GM19023 (cell line): ENCODE results near the gene CHRNA4.
"Not testable (repeated sequence)": the region's sequence is repeated elsewhere in the genome, so short reads cannot be mapped to it uniquely, and the experiment has no call there.

ENCODE experiments used
- ATAC-seq: cut with Tn5 transposase; IDR thresholded peaks from one replicate; pipeline ENCODE4 v1.9.1; 2021; ENCODE audit warnings: mild to moderate bottlenecking, moderate library complexity; ENCODE audit not compliant: unreplicated experiment

CHRNA4 gene

DNA sequence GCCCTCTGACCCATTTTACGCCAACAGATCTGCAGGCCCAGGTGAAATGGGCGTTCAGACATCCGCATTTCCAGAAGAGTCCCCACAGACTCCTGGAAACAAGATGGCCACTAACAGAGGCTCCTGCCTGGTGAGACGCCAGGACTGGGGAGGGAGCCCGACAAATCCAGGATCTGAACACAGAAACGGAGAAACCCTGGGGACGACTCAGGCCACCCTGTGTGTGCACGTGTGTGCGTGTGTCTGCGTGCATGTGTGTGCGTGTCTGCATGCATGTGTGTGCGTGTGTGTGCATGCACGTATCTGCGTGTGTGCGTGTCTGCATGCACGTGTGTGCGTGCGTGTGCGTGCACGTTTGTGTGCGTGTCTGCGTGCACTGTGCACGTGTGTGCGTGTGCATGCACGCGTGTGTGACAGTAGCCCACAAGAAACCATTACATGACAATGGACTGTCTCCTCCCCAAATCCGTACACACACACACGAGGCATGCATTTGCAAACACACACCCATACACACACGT, 24.9 kb downstream of the CHRNA4 start:
- no peak for ATAC-seq

DNA sequence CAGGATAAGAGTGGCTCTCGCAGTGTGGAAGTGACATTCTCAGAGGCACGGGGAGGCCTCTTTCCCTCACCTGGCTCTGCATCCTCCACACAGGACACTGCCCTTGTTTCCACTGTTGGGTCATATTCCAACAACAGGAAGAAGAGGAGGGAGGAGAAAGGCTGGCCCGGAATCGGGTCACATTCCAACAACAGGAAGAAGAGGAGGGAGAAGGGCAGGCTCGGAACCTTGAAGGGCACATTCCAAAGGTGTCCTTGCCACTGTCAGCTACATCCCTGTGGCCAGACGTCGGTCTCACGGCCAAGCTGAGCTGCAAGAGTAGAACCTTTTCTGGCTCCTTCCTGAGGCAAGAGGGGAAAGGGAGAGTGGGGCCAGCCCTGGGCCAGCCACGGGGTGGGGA, 25.4 kb downstream of the CHRNA4 start:
- no peak for ATAC-seq

DNA sequence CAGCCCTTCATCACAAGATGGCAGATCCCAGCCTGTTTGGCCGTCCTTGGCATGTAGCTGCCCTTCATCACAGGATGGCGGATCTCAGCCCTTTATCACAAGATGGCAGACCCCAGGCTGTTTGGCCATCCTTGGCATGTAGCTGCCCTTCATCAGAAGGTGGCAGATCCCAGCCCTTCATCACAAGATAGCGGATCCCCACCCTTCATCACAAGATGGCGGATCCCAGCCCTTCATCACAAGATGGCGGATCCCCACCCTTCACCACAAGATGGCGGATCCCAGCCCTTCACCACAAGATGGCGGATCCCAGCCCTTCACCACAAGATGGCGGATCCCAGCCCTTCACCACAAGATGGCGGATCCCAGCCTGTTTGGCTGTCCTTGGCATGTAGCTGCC, 26.1 kb downstream of the CHRNA4 start:
- not testable (repeated sequence) for ATAC-seq

DNA sequence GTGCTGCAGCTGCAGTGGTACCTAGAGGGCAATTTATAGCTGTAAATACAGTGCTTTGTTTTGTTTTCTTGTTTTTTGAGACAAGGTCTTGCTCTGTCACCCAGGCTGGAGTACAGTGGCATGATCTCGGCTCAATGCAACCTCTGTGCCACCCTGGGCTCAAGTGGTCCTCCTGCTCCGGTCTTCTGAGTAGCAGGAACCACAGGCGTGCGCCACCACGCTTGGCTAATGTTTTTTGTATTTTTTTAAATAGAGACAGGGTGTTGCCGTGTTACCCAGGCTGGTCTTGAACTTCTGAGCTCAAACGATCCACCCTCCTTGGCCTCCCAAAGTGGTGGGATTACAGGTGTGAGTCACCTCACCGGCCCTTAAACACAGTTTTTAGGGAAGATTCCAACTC, 26.8 kb downstream of the CHRNA4 start:
- ATAC-seq = no peak

DNA sequence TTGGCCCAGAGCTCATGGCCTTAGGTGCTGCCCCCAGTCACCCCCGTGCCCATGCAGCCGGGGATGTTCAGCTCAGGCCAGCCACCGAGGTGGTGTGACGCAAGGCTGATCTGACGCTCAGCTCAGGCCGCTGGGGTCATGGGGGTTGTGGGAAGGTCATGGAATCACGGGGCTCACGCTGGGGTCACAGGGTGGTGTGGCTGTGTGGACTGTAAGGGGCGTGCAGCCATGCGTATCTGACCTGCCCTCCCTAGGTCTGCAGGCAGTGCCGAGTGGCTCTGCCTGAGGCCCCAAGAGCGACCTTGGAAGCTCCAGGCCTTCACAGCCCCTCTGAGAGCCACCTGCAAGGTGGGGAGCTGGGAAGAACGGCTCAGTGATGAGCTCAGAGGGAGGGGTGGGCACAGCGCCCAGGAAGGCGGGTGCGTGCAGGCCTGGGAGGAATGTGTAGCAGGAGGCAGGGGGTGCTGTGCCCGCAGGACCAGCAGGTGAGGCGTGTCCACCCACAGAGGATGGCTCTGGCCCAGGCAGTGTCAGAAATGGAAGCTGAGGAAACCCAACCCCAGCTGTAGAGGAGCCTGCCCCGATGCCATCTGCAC, 27.8 kb downstream of the CHRNA4 start:
- no peak for ATAC-seq

DNA sequence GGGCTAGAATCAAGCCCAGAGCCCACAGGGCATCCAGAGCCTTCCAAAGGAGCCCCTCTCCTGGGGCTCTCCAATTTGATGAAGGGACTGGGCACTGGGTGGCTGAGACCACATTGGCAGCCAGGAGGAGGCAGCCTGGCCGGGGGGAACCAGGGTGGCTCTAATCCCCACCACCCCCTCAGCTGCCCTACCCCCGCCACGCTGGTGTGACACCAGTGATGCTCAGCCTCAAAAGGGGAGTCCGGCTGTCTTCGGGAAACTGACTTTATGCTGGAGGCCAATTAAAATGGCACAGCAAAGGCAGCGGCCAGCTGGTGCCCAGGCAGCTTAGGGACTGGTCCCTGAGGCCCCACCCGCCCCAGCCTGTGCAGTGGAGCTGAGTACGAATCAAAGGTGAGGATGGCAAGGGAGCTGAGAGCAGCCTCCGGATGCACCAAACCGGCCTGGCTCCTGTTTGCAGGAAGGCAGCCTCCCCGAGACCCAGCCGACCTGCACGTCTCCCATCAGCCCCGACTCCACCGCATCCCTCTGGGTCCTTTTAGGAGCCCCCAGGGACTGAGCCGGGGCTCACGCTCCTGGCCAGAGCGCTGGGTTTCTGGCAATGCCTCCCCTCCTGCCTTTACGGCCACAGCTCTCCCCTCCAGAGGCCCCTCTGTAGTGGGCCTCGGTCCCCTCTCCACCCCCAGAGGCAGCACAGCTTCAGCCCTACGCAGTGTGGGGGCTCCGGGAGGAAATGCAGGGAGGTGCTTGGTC, 28.5 kb downstream of the CHRNA4 start:
- no peak for ATAC-seq

DNA sequence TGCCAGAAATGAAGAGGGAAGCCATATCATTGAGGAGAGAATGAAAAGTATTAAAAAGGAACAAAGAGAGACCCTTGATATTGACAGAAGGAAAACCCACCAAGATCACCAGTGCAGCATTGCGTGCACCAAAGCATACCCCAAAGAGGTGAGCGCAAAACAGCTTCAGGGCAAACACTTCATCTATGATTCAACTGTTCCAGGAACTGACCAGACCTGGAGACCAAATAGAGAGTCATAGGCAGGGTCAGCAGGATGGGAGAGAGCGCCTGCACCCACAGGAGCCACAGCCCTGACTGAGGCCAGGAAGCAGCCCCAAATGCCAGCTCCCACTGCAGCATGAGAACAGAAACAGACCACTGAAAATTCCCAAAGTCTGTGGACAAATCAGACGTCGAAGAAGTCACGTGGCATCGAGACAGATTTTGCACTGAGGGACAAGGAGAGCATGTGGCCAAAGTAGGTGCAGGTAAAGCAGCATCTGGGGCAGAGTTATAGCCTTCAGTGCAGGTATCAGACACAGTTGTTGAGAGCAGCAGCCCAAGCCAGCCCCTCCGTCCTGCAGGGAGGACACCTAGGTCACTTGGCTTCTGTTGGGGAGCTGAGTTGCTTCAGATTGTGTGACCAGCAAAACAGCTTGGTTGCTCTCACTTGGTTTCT, 29.3 kb downstream of the CHRNA4 start:
- no peak for ATAC-seq

DNA sequence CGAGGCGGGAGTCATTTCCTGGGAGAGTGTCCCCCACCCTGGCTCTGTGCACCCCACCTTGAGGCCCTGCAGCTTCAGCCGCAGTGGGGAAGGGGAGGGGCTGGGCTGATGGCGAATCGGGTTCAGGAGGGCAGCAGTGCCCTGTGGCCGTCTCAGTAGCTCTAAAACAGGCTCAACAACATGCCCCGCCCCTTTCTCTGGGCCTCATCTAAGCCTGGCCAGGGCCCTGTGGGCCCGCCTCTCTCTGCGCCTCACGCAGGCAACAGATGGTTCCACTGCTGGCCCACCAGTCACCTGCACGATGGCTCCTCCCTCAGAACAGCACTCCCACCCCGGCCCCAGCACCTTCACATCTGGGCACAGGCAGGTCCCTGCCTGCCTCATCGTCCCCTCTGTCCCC, 30.2 kb downstream of the CHRNA4 start:
- no peak for ATAC-seq

DNA sequence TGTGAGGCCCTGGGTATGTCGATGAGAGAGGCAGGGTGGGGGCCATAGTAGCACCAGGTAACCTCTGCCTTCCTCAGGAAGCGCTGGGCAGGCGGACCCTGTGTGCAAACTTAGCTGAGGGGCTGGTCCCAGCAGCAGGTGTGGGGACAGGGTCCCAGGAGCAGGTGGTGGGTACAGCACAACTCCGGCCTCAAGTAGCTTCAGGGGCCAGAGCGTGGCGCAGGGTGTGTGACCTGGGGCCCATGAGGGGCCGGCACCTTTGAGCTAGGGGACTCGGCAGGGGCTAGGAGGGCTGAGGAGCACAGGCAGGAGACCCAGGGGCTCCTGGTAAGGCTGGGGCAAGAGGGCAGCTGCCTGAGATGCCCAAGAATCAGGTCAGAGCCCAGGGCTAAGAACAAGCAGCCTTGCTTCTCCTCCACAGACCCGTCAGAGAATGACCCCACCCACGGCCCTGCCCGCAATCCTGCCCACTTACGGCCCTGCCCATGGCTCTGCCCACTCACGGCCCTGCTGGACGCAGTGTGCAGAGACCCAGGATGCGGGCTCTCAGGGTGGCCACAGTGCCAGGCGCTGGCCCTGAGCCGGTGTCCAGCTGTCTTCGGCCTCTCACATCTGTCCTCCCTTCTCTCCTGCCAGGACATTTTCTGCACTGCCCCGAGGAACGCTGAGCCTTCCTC, 30.9 kb downstream of the CHRNA4 start:
- no peak for ATAC-seq

DNA sequence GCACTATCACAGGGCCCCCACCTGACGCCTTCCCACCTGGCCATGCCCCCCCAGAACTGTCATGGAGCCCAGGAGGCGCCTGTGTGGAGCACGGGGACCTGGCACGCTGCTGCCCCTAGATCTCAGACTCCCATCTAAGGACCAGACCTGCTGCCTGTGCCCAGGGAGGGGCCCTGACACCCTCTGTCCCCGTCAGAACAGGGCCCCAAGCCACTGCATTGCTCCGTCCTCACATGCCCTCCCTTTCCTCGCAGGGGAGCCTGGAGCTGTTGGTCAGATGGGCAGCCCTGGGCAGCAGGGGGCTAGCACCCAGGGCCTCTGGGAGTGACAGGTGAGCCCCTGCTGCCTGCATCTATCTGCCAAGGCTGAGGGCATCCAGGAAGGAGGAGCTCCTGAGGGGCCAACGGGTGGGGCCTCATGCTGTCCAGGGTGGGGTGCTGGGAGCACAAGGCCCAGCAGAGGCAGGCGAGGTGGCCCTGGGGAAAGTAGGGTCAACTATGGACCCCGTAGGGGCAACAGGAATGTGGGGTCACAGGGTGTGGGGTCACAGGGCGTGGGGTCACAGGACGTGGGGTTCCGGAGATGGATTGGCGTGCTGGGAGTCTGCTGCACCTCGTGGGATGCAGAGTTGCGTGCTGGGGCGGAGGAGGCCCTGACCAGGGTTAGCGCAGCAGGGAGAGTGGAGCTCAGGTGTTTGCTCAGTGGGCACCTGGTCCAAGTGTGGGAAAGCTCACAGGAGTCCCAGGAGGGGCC, 31.6 kb downstream of the CHRNA4 start:
- ATAC-seq = no peak

DNA sequence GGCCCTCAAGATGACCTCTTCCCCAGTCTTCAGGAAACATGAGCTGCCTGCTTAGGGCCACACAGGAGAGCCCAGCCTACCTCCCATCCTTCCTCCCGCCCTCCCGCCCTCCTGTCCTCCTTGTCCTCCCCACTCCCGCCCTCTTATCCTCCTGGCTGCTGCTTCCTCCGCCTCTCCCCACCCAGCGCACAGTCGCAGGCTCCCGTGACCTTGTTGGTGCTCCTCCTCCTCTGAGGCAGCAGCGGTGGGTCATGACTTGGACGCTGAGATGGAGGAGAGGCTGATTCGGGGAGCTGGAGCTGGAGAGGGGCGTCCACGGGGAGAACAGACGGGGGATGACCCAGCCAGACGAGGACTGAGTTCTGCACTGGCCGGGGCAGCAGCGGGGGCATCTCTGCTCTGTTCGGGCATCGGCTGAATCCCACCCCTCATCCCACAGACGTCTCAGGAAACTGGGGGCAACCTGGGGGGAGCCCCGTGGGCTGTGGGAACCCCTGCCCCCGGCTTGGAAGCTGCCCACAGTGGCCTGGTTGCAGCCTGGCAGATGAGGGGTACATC, 32.4 kb downstream of the CHRNA4 start:
- ATAC-seq = no peak

DNA sequence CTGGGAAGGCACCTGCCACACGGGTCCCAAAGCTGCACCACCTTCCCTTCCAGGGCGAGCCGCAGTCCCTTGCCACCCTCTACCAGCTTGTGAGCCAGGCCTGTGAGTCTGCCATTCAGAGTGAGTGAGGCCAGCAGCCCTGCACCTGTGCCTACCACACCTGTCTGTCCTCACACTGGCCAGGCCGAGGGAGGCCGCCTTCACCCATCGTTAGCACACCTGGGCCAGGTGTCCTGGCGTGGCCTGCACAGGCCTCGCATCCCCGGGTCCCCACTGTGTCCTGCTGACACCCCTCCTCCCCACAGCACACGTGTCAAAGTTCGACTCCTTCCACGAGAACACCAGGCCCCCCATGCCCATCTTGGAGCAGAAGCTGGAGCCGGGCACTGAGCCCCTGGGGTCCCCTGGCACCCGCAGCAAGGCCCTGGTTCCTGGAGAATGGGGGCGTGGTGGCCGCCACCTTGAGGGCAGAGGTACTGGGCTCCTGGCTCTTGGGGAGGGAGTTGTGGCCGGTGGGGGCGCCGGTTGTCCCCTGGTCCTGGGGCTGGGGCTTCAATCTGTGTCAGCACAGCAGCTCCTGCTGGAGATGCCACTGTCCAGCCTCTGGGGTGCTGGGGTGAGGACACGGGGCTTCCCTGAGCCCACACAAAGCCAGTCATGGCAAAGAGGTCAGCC, 33.0 kb downstream of the CHRNA4 start:
- ATAC-seq = no peak

DNA sequence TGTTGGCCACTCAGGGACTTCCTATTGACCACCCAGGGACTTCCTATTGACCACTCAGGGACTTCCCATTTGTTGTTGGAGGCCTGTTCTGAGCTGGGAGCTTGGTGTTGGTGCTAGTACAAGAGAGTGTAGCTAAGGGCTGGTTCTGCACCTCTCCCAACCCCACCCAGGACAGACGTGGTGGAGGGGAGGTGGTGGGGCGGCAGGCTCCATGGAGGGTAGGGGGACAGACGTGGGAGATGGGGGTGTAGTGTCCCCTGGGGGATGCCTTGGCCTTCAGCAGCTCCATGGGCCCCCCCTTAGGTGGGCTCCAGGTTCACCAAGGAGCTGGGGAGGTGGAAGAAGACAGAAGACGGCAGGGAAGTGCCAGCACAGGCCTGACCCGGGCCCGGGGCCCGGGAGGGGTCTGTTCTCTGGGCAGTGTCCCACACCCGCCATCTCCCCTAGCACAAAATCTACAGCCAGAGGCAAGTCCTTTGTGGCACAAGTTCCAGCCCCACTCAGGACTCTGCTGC, 33.9 kb downstream of the CHRNA4 start:
- ATAC-seq = no peak

DNA sequence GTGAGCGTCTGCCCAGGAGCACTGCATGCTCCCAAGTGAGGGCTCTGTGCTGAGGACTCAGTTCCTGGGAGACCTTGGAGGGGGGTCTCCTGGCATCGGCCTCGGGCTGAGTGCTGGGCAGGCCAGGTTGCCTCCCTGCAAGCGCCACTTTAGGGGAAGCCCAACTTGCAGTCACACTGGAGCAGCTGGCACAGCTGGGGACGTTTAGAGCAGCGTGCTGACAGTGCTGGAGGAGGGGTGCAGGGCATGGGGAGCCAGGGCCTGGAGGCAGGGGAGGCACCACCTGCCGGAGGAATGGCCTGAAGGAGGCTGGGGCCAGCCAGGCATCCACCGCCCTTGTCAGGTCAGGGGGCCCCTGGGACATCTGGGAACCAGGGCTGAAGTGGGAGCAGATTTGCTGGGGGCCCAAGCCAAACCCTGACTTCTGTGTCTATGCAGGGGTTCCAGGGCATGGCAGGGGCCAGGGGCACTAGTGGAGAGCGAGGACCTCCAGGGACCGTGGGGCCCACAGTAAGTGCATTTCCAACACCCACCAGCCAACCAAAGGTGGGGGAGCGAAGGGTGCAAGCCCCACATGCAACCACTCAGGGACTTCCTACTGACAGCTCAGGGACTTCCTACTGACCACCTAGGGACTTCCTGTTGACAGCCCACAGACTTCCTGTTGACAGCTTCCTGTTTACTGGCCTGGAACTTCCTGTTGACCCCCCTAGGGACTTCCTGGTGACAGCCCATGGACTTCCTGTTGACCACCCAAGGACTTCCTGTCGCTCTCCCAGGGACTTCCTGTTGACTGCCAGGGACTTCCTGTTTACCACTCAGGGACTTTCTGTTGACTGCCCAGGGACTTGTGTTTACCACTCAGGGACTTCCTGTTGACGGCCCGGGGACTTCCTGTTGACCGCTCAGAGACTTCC, 34.6 kb downstream of the CHRNA4 start:
- ATAC-seq = no peak

DNA sequence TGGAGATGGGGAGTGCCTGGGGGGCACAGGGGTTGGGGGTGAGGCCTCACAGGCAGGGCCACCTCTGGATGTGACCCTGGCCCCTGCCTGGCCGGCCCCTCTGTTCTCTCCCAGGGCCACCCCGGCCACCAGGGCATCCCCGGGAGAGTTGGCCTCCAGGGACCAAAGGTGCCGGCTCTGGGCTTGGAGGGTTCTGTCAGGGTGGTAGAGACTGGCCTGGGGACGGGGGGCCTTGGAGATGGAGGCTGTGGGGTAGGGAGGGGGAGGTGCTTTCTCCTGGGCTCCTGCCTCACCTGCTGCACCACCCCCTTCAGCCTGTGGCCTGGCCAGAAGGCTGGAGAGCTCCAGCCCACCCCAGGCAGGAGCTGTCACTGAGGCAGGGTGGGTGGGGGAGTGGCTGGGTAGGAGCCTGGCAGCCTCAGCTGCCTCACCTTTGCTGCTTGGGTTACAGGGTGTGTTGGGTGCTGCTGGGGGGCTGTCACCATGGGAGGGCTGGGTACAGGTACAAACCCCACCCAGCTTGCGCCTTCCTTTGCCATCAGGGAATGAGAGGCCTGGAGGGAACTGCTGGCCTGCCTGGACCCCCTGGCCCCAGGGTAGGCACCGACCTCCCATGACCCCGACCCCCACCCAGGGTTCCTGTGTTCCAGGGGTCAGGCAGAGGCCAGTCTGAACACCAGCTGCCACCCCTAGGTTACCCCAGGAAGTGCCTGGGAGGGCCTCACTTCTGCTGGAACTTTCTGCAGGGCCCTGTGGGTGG, 35.4 kb downstream of the CHRNA4 start:
- ATAC-seq = no peak

DNA sequence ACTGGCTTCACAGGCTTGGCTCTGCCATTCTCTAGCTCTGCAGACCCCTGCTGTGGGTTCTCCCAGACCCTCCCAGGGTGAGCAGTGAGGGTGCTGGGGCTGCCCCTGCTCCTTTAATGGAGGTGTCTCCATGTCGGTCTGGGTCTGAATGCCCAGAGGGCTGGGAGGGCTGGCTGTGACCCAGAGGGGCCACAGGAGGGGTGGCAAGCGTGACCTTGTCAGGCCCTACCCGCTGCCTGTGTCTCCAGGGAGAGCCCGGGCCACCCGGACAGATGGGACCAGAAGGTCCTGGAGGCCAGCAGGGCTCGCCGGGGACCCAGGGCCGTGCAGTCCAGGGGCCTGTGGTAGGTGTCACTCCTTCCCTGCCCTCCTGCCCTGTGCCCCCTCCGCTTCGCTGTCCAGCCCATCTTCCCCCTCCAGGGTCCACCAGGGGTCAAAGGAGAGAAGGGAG, 36.1 kb downstream of the CHRNA4 start:
- no peak for ATAC-seq

DNA sequence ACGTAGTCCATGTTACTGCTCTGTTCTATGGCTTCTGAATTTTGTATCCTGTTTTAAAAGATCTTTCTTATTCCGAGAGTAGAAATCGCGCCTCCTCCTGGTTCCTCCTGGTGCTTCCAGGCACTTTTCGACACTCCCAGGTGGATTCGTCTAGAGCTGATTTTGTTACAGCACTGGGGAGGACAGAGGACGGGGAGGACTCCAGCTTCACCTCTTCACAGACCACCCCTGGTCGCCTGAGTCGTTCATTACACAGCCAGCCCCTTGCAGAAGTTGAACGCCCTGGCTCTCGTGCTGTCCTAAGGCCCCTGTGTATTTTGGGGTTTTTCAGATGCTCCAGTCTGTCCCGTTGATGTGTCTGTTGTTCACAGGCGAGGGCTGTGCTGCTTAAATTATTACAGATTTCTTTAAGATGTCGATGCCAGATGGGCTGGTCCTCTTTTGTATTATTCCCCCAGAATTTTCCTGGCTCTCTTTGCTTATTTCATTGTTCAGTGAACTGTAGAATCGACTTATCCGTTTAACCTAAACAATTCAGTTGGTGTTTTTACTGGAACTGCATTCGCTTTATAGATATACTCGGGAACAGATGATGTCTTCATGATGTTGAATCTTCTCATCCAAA, 37.7 kb downstream of the CHRNA4 start:
- no peak for ATAC-seq

DNA sequence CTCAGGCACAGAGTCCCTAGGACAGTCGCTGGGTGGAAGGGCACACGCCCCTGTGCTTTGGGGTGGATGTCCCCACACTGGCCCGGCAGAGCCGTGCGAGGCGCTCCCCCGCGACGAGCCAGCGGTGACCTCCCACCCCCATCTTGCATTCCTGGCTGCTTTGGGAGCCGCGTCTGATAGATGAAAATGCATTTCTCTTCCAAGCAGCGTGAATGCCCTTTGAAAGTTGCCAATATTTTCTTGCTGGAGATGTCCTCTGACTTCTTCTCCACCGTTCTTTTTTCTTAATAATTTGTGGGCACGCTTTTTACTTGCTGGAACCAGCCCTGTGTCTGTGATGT, 38.2 kb downstream of the CHRNA4 start:
- ATAC-seq = no peak
